ENCODE results near the gene POU6F2. TPM values are rescaled to one million over a fixed set of nuclear protein-coding genes. Genes with fewer than 3 reads are reported as not detected.

Gene POU6F2
- total RNA-seq, 2 donors from 2014 or later, result not detected

DNA sequence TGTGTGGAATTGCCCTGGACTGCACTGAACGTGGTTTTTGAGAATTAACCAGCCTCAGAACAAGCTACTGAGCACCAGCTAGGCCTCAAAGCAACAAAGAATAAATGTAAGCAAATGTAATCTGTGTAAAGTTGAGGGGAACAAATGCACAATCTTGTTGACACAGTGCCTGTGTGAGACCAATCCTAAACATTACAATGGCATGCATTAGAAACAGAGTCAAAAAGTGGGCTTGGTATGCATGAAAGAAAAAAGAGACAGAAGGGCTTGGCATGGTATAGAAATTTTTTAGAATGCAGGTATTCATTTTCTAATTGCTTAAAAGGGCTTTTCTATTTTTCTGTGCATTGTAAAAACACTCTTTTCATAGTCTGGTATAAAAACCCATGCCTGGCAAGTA is 224.3 kb downstream of the POU6F2 start:
- DNase-seq (no peak), ATAC-seq (no peak)
- intact Hi-C loops (cut with DNase I, micrococcal nuclease), result no loop called here

DNA sequence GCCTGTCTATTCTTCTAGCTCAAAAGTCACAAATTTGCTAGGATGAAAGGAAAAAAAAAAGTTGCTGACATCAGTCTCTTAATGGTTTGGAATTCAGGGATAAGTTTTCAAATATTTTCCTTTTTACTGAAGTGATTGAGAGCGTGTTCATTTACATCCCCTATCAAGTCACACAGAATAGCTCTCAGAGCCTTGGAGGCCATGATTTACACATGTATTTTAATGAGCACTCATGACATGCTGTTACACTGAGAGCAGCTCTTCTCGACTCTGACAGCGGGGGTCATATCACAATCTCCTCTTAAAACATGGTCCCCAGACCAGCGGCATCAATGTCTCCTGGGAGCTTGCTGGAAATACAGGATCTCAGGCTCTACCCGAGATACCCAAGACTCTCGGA is 232.7 kb downstream of the POU6F2 start:
- DNase-seq (no peak), ATAC-seq (no peak)
- intact Hi-C loops (cut with DNase I, micrococcal nuclease), result no loop called here

DNA sequence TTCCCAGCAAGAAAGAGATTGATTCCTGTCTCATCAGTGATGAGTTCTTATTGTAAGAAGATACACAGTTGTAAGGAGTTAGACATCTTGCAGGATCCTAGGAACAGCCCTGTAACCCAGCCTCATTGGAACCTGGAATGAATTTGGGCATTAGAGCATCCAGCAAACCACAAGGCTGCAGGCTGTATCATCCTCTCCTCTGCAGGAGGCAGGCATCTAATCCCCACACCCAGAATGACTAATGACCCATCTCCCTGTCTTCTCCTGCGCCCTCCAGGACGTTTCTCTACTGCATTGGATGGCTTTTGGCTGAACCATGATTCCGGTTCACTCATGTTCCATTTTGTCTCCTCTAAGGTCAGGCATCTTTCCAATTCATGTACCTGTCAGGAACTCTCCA is 233.9 kb downstream of the POU6F2 start:
- no peak for ATAC-seq
- no peak for DNase-seq
- intact Hi-C loops (cut with DNase I, micrococcal nuclease), result no loop called here

- ATAC-seq (no peak), DNase-seq (no peak)
- intact Hi-C loops (cut with DNase I, micrococcal nuclease), result no loop called here
These were observed 235.2 kb downstream of the POU6F2 start for GRCh38 chr7:39212876-39213275.

GRCh38 chr7:39217783-39218182 is 240.1 kb downstream of the POU6F2 start:
- intact Hi-C loops (cut with DNase I, micrococcal nuclease), result no loop called here
- DNase-seq, result no peak
- ATAC-seq, result no peak

DNA sequence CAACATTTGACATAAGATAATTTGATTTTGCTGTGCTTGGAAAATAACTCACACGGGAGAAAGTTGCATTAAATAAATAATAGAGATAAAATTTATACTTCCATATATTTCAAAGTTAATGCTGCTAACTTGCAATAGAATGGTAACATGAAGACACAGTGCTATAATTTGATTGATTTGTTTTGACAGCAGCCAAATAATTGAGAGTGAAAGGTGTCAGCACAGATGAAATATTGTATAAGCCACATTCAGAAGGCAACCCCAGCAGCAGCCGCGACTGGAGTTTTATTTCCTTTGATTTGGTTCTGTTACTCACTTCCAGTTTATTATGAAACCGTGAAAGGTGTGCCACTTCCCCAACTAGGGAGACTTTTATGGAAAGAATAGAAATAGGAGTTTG is 242.2 kb downstream of the POU6F2 start:
- intact Hi-C loops (cut with DNase I, micrococcal nuclease), result no loop called here
- ATAC-seq, result no peak
- no peak for DNase-seq

- intact Hi-C loops (cut with DNase I, micrococcal nuclease), result no loop called here
- DNase-seq (no peak), ATAC-seq (no peak)
These were observed 244.2 kb downstream of the POU6F2 start for GRCh38 chr7:39221901-39222300.

DNA sequence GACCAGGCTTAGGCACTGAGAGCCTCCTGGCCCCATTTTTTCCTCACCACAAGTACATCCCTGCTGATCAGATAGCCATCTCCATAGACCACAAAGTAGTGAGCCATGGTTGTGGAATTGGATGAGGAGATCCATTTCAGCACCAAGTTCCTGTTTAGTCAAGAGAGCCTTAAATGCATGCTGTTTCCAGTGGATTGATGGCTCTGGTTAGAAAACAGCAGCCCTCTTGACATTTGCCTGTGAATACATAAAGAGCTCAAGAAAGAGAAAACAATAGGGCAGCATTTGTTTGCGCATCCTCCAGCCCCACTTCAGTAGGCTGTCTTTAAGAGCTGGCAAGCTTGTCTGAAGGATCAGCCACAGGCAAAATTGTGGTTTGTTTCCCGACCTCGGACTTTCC is 251.2 kb downstream of the POU6F2 start:
- intact Hi-C loops (cut with DNase I, micrococcal nuclease), result no loop called here
- ATAC-seq (no peak), DNase-seq (no peak)

DNA sequence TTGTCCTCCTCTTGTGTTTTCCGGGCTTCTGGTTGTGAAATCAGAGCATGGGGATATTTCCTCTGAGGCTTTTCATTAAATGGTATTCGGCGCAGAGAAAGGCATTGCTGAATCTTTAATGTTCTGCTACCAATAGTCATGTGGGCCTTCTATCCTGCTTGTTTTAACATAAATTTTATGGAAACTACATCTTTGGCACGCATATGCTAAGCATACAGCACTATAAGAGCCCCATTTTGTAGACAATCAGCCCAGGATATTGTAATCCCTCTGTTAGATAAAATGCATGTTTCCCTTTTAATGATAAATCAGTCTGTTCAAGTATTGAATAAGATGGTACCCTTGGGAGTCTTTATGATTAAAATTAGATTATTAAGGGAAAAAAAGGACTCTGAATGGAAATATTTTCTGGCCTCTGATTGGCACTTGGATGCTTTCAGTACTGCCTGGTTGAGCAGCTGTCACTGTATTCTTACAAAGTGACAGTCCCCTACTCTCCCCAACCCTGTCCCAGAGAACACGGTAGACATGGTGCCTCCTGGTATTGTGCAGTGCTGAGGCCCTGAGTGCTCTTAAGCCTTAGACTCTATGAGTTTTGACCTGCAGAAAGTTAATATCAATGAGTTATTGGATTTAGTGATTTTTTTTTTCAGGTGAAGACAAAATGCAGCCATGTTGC is 256.3 kb downstream of the POU6F2 start:
- ATAC-seq (no peak), DNase-seq (no peak)
- intact Hi-C loops (cut with DNase I, micrococcal nuclease), result no loop called here

- ATAC-seq, result no peak
- no peak for DNase-seq
- intact Hi-C loops (cut with DNase I, micrococcal nuclease), result no loop called here
These were observed 260.6 kb downstream of the POU6F2 start for GRCh38 chr7:39238234-39238869.

- ATAC-seq (no peak), DNase-seq (no peak)
These were observed 263.2 kb downstream of the POU6F2 start for GRCh38 chr7:39240864-39241263.

DNA sequence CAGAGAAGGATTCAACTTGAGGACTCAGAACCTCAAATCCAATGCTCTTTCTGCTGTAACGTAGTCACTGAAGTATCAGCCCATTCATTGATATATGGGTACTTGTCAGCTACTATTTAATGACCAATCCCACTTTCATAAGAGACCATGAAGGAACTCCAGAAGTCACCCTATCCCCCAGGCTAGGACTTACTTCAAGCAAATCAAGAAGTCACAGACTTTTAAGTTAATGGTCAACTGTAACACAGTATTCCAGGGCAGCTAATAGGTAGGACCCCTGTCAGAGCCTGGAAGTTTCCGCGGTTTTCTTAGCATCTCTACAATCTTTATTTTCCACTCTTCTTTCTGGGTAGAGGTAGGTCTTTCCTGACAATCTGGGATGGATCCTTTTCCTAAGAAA is 269.9 kb downstream of the POU6F2 start:
- no peak for ATAC-seq
- no peak for DNase-seq
- intact Hi-C loops (cut with DNase I, micrococcal nuclease), result no loop called here

More at GRCh38 chr7:39240864-39241263, 263.2 kb downstream of the POU6F2 start:
- intact Hi-C loops (cut with DNase I, micrococcal nuclease), result no loop called here

- intact Hi-C loops (cut with DNase I, micrococcal nuclease), result no loop called here
- DNase-seq, result no peak
- ATAC-seq, result no peak
These were observed 270.5 kb downstream of the POU6F2 start for GRCh38 chr7:39248041-39248691.

- no peak for ATAC-seq
- no peak for DNase-seq
- intact Hi-C loops (cut with DNase I, micrococcal nuclease), result no loop called here
These were observed 271.0 kb downstream of the POU6F2 start for GRCh38 chr7:39248692-39249090.

GRCh38 chr7:39249635-39250152 is 272.0 kb downstream of the POU6F2 start:
- intact Hi-C loops (cut with DNase I, micrococcal nuclease), result no loop called here
- DNase-seq (no peak), ATAC-seq (no peak)

GRCh38 chr7:39252916-39253315 is 275.2 kb downstream of the POU6F2 start:
- ATAC-seq (no peak), DNase-seq (no peak)
- intact Hi-C loops (cut with DNase I, micrococcal nuclease), result no loop called here

- no peak for ATAC-seq
- intact Hi-C loops (cut with DNase I, micrococcal nuclease), result no loop called here
- DNase-seq, result no peak
These were observed 281.8 kb downstream of the POU6F2 start for GRCh38 chr7:39259391-39260003.

GRCh38 chr7:39260279-39260844 is 282.7 kb downstream of the POU6F2 start:
- intact Hi-C loops (cut with DNase I, micrococcal nuclease), result no loop called here
- DNase-seq (no peak), ATAC-seq (no peak)

GRCh38 chr7:39261771-39262170 is 284.1 kb downstream of the POU6F2 start:
- DNase-seq, result no peak
- no peak for ATAC-seq
- intact Hi-C loops (cut with DNase I, micrococcal nuclease), result no loop called here

All from left colon (tissue), 2 donors.